Measurements from ENCODE around the gene CERT1.

GRCh38 chr5:75553358-75553757, 41.9 kb upstream of the CERT1 start:
- TF ChIP-seq CTCF (conservative IDR thresholded peaks at IDR 0.05; ENCODE audit: low read length) (no peak), EZH2phosphoT487 (IDR thresholded peaks at IDR 0.05; ENCODE audit: borderline replicate concordance) (no peak)
